IMR-90 (cell line): ENCODE data around the gene RAB31. TPM values are rescaled to one million over a fixed set of nuclear protein-coding genes. Genes with fewer than 3 reads are reported as not detected.

Experiments used
- ATAC-seq: fragments of 200-7000 bp; cut with Tn5 transposase; 2 replicates; pipeline ENCODE4 v1.9.1; 2020; ENCODE audit warnings: low read depth, mild to moderate bottlenecking, moderate library complexity
- BruUV-seq: library from RNA; stranded (reverse); fragments of 400-500 nt; replicated peaks from 2 replicates; lab custom pipeline; 2021; lab: Mats Ljungman, UMichigan
- CTCF ChIA-PET: fragments of 300-600 bp; formaldehyde crosslinking; extraction: SDS; loops from one replicate; lab custom pipeline; 2021; ENCODE audit warnings: antibody characterized with exemption; lab: Yijun Ruan, JAX
- POLR2A ChIA-PET: fragments of 300-600 bp; sonication (Branson Sonifier 250); formaldehyde crosslinking; loops from one replicate; lab custom pipeline; 2022; ENCODE audit warnings: antibody characterized with exemption; ENCODE audit not compliant: unreplicated experiment; lab: Charles Lee
- DNase-seq: peaks from one replicate; pipeline ENCODE4 v3.0.0; 2013
- H2AFZ ChIP-seq: replicated peaks from 2 replicates; pipeline ENCODE3; 2013; ENCODE audit warnings: low read length, mild to moderate bottlenecking; ENCODE audit not compliant: poor library complexity
- H2AK5ac ChIP-seq: 2 replicates; pipeline ENCODE4 v1.6.1; 2013; ENCODE audit warnings: low read depth, low read length, inconsistent platforms
- H2AK9ac ChIP-seq: replicated peaks from 2 replicates; pipeline ENCODE3; 2013; ENCODE audit warnings: mild to moderate bottlenecking, low read depth, low read length, moderate library complexity; ENCODE audit not compliant: poor library complexity
- H2BK120ac ChIP-seq: 2 replicates; pipeline ENCODE4 v1.6.1; 2013; ENCODE audit warnings: low read depth, low read length, inconsistent platforms
- H2BK15ac ChIP-seq: 3 replicates; pipeline ENCODE4 v1.6.1; 2013; ENCODE audit warnings: low read depth, low read length, inconsistent platforms
- H2BK20ac ChIP-seq: 2 replicates; pipeline ENCODE4 v1.6.1; 2013; ENCODE audit warnings: low read depth, mild to moderate bottlenecking, inconsistent platforms, low read length, moderate library complexity
- H2BK5ac ChIP-seq: 2 replicates; pipeline ENCODE4 v1.6.1; 2013; ENCODE audit warnings: mild to moderate bottlenecking, low read depth, low read length, inconsistent platforms; ENCODE audit not compliant: poor library complexity, severe bottlenecking
- H3K14ac ChIP-seq: replicated peaks from 2 replicates; pipeline ENCODE4 v1.6.1; 2013; ENCODE audit warnings: low read depth, low read length, inconsistent platforms
- H3K18ac ChIP-seq: 2 replicates; pipeline ENCODE4 v1.6.1; 2013; ENCODE audit warnings: low read depth, low read length, control low read depth
- H3K23ac ChIP-seq: 2 replicates; pipeline ENCODE4 v1.6.1; 2013; ENCODE audit warnings: low read depth, low read length, inconsistent platforms
- H3K27ac ChIP-seq: 2 replicates; pipeline ENCODE4 v1.5.1; 2013; ENCODE audit warnings: mild to moderate bottlenecking, control low read depth, low read length; ENCODE audit not compliant: insufficient read depth
- H3K27me3 ChIP-seq: 2 replicates; pipeline ENCODE4 v1.6.1; 2013; ENCODE audit warnings: low read length; ENCODE audit not compliant: control insufficient read depth, insufficient read depth
- H3K36me3 ChIP-seq: 2 replicates; pipeline ENCODE4 v1.6.1; 2013; ENCODE audit warnings: low read length, mixed read lengths; ENCODE audit not compliant: control insufficient read depth, insufficient read depth
- H3K4ac ChIP-seq: 2 replicates; pipeline ENCODE4 v1.6.1; 2013; ENCODE audit warnings: low read depth, low read length, inconsistent platforms
- H3K4me1 ChIP-seq: 2 replicates; pipeline ENCODE4 v1.6.1; 2013; ENCODE audit warnings: low read length, mixed read lengths; ENCODE audit not compliant: control insufficient read depth, insufficient read depth
- H3K4me2 ChIP-seq: 2 replicates; pipeline ENCODE4 v1.6.1; 2013; ENCODE audit warnings: low read depth, mild to moderate bottlenecking, control low read depth, low read length, moderate library complexity
- H3K4me3 ChIP-seq: 2 replicates; pipeline ENCODE4 v1.5.1; 2013; ENCODE audit warnings: low read depth, mild to moderate bottlenecking, control low read depth, low read length, moderate library complexity; ENCODE audit not compliant: insufficient read depth
- H3K56ac ChIP-seq: 2 replicates; pipeline ENCODE4 v1.6.1; 2013; ENCODE audit warnings: low read length, inconsistent platforms; ENCODE audit not compliant: insufficient read depth; ENCODE audit errors: extremely low read depth
- H3K79me1 ChIP-seq, 2 experiments: 2 replicates each; pipeline ENCODE4 v1.6.1; 2013; ENCODE audit warnings: low read length in 2 of 2, inconsistent platforms in 1 of 2, low read depth in 1 of 2
- H3K9ac ChIP-seq: 2 replicates; pipeline ENCODE4 v1.6.1; 2013; ENCODE audit warnings: low read depth, low read length, control low read depth
- H3K9me1 ChIP-seq: 2 replicates; pipeline ENCODE4 v1.6.1; 2013; ENCODE audit warnings: low read length, inconsistent platforms; ENCODE audit not compliant: insufficient read depth
- H3K9me3 ChIP-seq: 2 replicates; pipeline ENCODE4 v1.6.1; 2013; ENCODE audit warnings: low read length; ENCODE audit not compliant: control insufficient read depth, insufficient read depth
- H4K20me1 ChIP-seq: 2 replicates; pipeline ENCODE4 v1.6.1; 2013; ENCODE audit warnings: low read length, inconsistent platforms; ENCODE audit not compliant: insufficient read depth
- H4K5ac ChIP-seq: 2 replicates; pipeline ENCODE4 v1.6.1; 2013; ENCODE audit warnings: mild to moderate bottlenecking, low read depth, low read length, control low read depth
- H4K8ac ChIP-seq, 2 experiments: 2 replicates each; pipeline ENCODE4 v1.6.1; 2013; ENCODE audit warnings: low read depth in 2 of 2, low read length in 2 of 2, control low read depth in 1 of 2, inconsistent platforms in 1 of 2
- H4K91ac ChIP-seq: 2 replicates; pipeline ENCODE4 v1.6.1; 2013; ENCODE audit warnings: low read depth, low read length, inconsistent platforms; ENCODE audit not compliant: insufficient read depth
- BHLHE40 ChIP-seq: fragments of 150-350 bp; IDR thresholded peaks from 2 replicates; pipeline ENCODE4 v1.6.1; 2016; ENCODE audit warnings: mild to moderate bottlenecking, low read depth, low read length
- CEBPB ChIP-seq: IDR thresholded peaks from 2 replicates; pipeline ENCODE4 v1.6.1; 2012; ENCODE audit warnings: low read depth, low read length, improper control_type of control experiment
- CHD1 ChIP-seq: IDR thresholded peaks from 2 replicates; pipeline ENCODE4 v1.6.1; 2012; ENCODE audit warnings: low read depth, low read length, improper control_type of control experiment
- FOS ChIP-seq: fragments of 150-350 bp; IDR thresholded peaks from 2 replicates; pipeline ENCODE4 v1.6.1; 2016; ENCODE audit warnings: low read depth, low read length
- MAFK ChIP-seq: IDR thresholded peaks from 2 replicates; pipeline ENCODE4 v1.6.1; 2012; ENCODE audit warnings: low read depth, low read length, improper control_type of control experiment
- MAZ ChIP-seq: IDR thresholded peaks from 2 replicates; pipeline ENCODE4 v1.6.1; 2012; ENCODE audit warnings: low read depth, mild to moderate bottlenecking, low read length, improper control_type of control experiment, moderate library complexity, borderline replicate concordance
- MXI1 ChIP-seq: IDR thresholded peaks from 2 replicates; pipeline ENCODE4 v1.6.1; 2012; ENCODE audit warnings: low read depth, mild to moderate bottlenecking, low read length, moderate library complexity, borderline replicate concordance
- NFE2L2 ChIP-seq: fragments of 150-350 bp; IDR thresholded peaks from 2 replicates; pipeline ENCODE4 v1.6.1; 2016; ENCODE audit warnings: low read depth, mild to moderate bottlenecking, low read length
- POLR2A ChIP-seq: IDR thresholded peaks from 2 replicates; pipeline ENCODE4 v1.6.1; 2012; ENCODE audit warnings: mild to moderate bottlenecking, low read depth, low read length
- RAD21 ChIP-seq: IDR thresholded peaks from 2 replicates; pipeline ENCODE4 v1.6.1; 2012; ENCODE audit warnings: low read length, improper control_type of control experiment
- RCOR1 ChIP-seq: IDR thresholded peaks from 2 replicates; pipeline ENCODE4 v1.6.1; 2012; ENCODE audit warnings: mild to moderate bottlenecking, low read length, improper control_type of control experiment; ENCODE audit not compliant: insufficient replicate concordance
- RFX5 ChIP-seq: IDR thresholded peaks from 2 replicates; pipeline ENCODE4 v1.8.0; 2012; ENCODE audit warnings: low read depth, mild to moderate bottlenecking, low read length, moderate library complexity
- SMC3 ChIP-seq: fragments of 150-350 bp; IDR thresholded peaks from 2 replicates; pipeline ENCODE4 v1.6.1; 2016; ENCODE audit warnings: low read depth, mild to moderate bottlenecking, antibody characterized with exemption, low read length, moderate library complexity
- WGBS, 2 experiments: methylation state at CpG; one replicate each; pipeline versions ENCODE4 v1.1.5 to v1.1.7; 2013; ENCODE audit warnings: missing lambda C conversion rate in 2 of 2; ENCODE audit not compliant: insufficient read length in 1 of 2; ENCODE audit errors: extremely low coverage in 2 of 2; 5-methylcytosine and 5-hydroxymethylcytosine counted together
- dilution Hi-C: fragments of 300-500 bp; cut with HindIII; formaldehyde crosslinking; loops from one replicate; pipeline ENCODE4 v1.14.3; 2018; ENCODE audit warnings: low sequenced_read_pairs; ENCODE audit not compliant: unreplicated experiment
- in situ Hi-C: fragments of 300-500 bp; cut with MboI; formaldehyde crosslinking; loops from 3 replicates; pipeline ENCODE4 v1.14.3; 2019; ENCODE audit warnings: low sequenced_read_pairs, inconsistent platforms, mixed read lengths
- intact Hi-C: fragments of 100-400 bp; cut with micrococcal nuclease; formaldehyde crosslinking; loops from 2 replicates; pipeline ENCODE4 v1.10.0; 2022
- polyA plus RNA-seq, 3 experiments: library from polyadenylated mRNA; depleted of rRNA; stranded (reverse); fragments of >200 nt; gene quantifications; 2 replicates each; pipeline ENCODE4 v1.2.3, GENCODE V29; 2012; ENCODE audit warnings: low replicate concordance in 1 of 3
- total RNA-seq: library from RNA; depleted of rRNA; stranded (reverse); fragments of >200 nt; gene quantifications from 2 replicates; pipeline ENCODE4 v1.2.3, GENCODE V29; 2012
- TF ChIP-seq, protein P1 (sequence below): fragments of 150-350 bp; IDR thresholded peaks from 2 replicates; pipeline ENCODE4 v1.6.1; 2017; ENCODE audit warnings: mild to moderate bottlenecking, antibody characterized with exemption, low read length, low read depth
- TF ChIP-seq, protein P2 (sequence below): fragments of 150-350 bp; IDR thresholded peaks from 2 replicates; pipeline ENCODE4 v1.6.1; 2016; ENCODE audit warnings: low read depth, mild to moderate bottlenecking, low read length, moderate library complexity, borderline replicate concordance
- TF ChIP-seq, protein P3 (sequence below): conservative IDR thresholded peaks from 2 replicates; pipeline ENCODE4 v1.5.1; 2012; ENCODE audit warnings: mild to moderate bottlenecking, low read depth, low read length, improper control_type of control experiment

Gene RAB31
- total and polyA plus RNA-seq, 2 of the 4 experiments (the other 2 are of a cell fraction): 13.8 to 26.9 TPM

DNA sequence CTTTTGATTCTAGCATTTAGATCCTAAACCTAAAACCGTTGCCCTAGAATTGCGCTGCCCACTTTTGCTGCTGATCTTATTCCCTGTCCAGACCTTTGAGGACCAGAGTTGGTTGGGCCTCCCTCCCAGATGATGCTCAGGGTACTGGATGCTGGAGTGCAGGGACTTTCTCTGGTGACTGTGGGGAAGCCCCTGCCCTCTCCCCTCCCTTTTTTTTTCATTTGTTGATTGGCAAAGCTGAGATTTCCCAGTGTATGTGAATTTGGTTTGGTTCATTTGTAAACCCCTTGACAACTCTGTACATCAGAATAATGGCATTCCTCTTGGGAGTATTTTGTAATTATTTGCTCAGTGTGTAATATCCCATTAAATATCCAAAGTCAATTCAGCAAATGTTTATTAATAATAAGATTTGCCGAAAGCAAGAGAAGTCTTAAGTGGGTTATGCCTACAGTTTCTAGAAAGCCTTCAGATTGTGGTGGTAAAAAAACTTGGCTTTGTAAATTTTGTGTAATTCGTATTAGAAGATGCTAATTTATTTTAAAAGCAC lies 28.3 kb downstream of the RAB31 start:
- Histone ChIP-seq H2AK9ac (no peak overlapping the region), H4K8ac (no peak overlapping the region), H3K4ac (no peak overlapping the region), H3K36me3 (peaks cover 7% of the 10 kb centered on the region; the same call in 1 of the 2 replicates), H3K4me2 (no peak overlapping the region), H3K4me1 (peaks cover 5% of the 10 kb centered on the region), H4K91ac (no peak overlapping the region), H3K9me3 (no peaks in the 10 kb centered on the region), H4K20me1 (peaks cover 64% of the 10 kb centered on the region), H3K14ac (no peak overlapping the region), H2BK5ac (no peak overlapping the region), H3K27me3 (no peaks in the 10 kb centered on the region), H3K4me3 (no peak overlapping the region), H2BK20ac (no peak overlapping the region), H3K9me1 (peaks cover 12% of the 10 kb centered on the region; the same call in 1 of the 2 replicates), H3K27ac (no peak overlapping the region), H3K18ac (no peak overlapping the region), H3K23ac (no peak overlapping the region), H3K56ac (no peak overlapping the region), H2BK120ac (no peak overlapping the region), H2AFZ (no peak overlapping the region), H3K9ac (no peak overlapping the region), H4K5ac (no peak overlapping the region), H3K79me1 (peaks cover 16 to 53% of the 10 kb centered on the region in 2 experiments; a peak in 3 of 4 replicates), H2AK5ac (no peak overlapping the region), H2BK15ac (no peak overlapping the region)
- no TSS peak for BruUV-seq
- intact Hi-C loops: no loop called here
- DNase-seq (no peak), ATAC-seq (no peak)
- ChIA-PET CTCF (no interaction called here), POLR2A (no interaction called here)
- dilution Hi-C loops: no loop called here
- TF ChIP-seq SMC3 (no peak), FOS (no peak), RCOR1 (no peak), MXI1 (no peak), NFE2L2 (no peak), BHLHE40 (no peak), MAZ (no peak), RFX5 (no peak), POLR2A (no peak), MAFK (no peak), RAD21 (no peak), CEBPB (no peak), CHD1 (no peak)
- TF ChIP-seq, protein P1, sequence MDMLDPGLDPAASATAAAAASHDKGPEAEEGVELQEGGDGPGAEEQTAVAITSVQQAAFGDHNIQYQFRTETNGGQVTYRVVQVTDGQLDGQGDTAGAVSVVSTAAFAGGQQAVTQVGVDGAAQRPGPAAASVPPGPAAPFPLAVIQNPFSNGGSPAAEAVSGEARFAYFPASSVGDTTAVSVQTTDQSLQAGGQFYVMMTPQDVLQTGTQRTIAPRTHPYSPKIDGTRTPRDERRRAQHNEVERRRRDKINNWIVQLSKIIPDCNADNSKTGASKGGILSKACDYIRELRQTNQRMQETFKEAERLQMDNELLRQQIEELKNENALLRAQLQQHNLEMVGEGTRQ: no peak
- TF ChIP-seq, protein P2, sequence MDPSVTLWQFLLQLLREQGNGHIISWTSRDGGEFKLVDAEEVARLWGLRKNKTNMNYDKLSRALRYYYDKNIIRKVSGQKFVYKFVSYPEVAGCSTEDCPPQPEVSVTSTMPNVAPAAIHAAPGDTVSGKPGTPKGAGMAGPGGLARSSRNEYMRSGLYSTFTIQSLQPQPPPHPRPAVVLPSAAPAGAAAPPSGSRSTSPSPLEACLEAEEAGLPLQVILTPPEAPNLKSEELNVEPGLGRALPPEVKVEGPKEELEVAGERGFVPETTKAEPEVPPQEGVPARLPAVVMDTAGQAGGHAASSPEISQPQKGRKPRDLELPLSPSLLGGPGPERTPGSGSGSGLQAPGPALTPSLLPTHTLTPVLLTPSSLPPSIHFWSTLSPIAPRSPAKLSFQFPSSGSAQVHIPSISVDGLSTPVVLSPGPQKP: no peak
- TF ChIP-seq, protein P3, sequence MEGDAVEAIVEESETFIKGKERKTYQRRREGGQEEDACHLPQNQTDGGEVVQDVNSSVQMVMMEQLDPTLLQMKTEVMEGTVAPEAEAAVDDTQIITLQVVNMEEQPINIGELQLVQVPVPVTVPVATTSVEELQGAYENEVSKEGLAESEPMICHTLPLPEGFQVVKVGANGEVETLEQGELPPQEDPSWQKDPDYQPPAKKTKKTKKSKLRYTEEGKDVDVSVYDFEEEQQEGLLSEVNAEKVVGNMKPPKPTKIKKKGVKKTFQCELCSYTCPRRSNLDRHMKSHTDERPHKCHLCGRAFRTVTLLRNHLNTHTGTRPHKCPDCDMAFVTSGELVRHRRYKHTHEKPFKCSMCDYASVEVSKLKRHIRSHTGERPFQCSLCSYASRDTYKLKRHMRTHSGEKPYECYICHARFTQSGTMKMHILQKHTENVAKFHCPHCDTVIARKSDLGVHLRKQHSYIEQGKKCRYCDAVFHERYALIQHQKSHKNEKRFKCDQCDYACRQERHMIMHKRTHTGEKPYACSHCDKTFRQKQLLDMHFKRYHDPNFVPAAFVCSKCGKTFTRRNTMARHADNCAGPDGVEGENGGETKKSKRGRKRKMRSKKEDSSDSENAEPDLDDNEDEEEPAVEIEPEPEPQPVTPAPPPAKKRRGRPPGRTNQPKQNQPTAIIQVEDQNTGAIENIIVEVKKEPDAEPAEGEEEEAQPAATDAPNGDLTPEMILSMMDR: no peak
- WGBS, 2 experiments: no CpG with 5 or more reads among the region's 4 CpGs
- in situ Hi-C loops: no loop called here
